Measurements from ENCODE around the gene TAAR6. TPM values are rescaled to one million over a fixed set of nuclear protein-coding genes. Genes with fewer than 3 reads are reported as not detected.

TAAR6 gene
- total RNA-seq, 1 experiment from 2014 or later: not detected

- H4K91ac ChIP-seq (ENCODE audit: insufficient read length, low read depth, low read length): no peak within 1 kb of the TSS
- H2AK5ac ChIP-seq (ENCODE audit: insufficient read length, low read length): no peak within 1 kb of the TSS
- H3K27ac ChIP-seq (ENCODE audit: insufficient read length, low read depth, low read length): no peak within 1 kb of the TSS
- no CpG with 5 or more reads among the region's 5 CpGs for WGBS (ENCODE audit: extremely low coverage, insufficient read length, low lambda C conversion rate)
- no peaks in the 10 kb centered on the region for H3K27me3 ChIP-seq (ENCODE audit: insufficient read depth, low read length)
- no peaks in the 10 kb centered on the region for H3K23me2 ChIP-seq (ENCODE audit: insufficient read length, low read depth, low read length, poor library complexity, severe bottlenecking)
- no peak within 1 kb of the TSS for H3T11ph ChIP-seq (ENCODE audit: low read length)
- no peak within 1 kb of the TSS for H3K4ac ChIP-seq (ENCODE audit: low read depth, low read length)
- no peak within 1 kb of the TSS for H3K18ac ChIP-seq (ENCODE audit: insufficient read length, low read depth, low read length)
- no peaks in the 10 kb centered on the region for H3K79me2 ChIP-seq (ENCODE audit: insufficient read depth, low read length)
- no peak within 1 kb of the TSS for H3K4me2 ChIP-seq (ENCODE audit: insufficient read depth, insufficient read length, low read length)
- no peak for TF ChIP-seq CTCF (conservative IDR thresholded peaks at IDR 0.05)
- DNase-seq: no peak
- no peak within 1 kb of the TSS for H3K23ac ChIP-seq (ENCODE audit: insufficient read length, low read depth, low read length)
- no peaks in the 10 kb centered on the region for H3K9me3 Mint-ChIP-seq
- H3K4me3 Mint-ChIP-seq: no peak within 1 kb of the TSS
- no peaks in the 10 kb centered on the region for H3K79me1 ChIP-seq (ENCODE audit: insufficient read depth, low read depth, low read length, poor library complexity, severe bottlenecking)
- H3K4me1 ChIP-seq (ENCODE audit: insufficient read depth, low read length): no peaks in the 10 kb centered on the region
- no peak within 1 kb of the TSS for H2BK20ac ChIP-seq (ENCODE audit: low read depth, low read length, poor library complexity, severe bottlenecking)
- no peak within 1 kb of the TSS for H2BK120ac ChIP-seq (ENCODE audit: low read depth, low read length, poor library complexity, severe bottlenecking)
- no peak within 1 kb of the TSS for H2BK5ac ChIP-seq (ENCODE audit: insufficient read length, low read length)
- no peak within 1 kb of the TSS for H3K56ac ChIP-seq (ENCODE audit: insufficient read length, low read depth, low read length)
- no peak within 1 kb of the TSS for H3K9ac ChIP-seq (ENCODE audit: extremely low read depth, insufficient read length, low read length)
- H3K27me3 Mint-ChIP-seq (ENCODE audit: low read depth): peaks cover 2% of the 10 kb centered on the region; the same call in 1 of the 2 replicates
- no peak within 1 kb of the TSS for H2BK15ac ChIP-seq (ENCODE audit: low read depth, low read length)
- no peak within 1 kb of the TSS for H3K14ac ChIP-seq (ENCODE audit: insufficient read depth, low read length)
- H3K27ac Mint-ChIP-seq: 0 out of 7 replicates have a peak within 1 kb of the TSS, but pooled peaks of 1 of the 3 experiments have one; percentile 24
- H4K8ac ChIP-seq (replicated peaks; ENCODE audit: insufficient read length, low read depth, low read length): no peak within 1 kb of the TSS
- no peaks in the 10 kb centered on the region for H4K20me1 ChIP-seq (ENCODE audit: control insufficient read depth, insufficient read depth, insufficient read length)
- H2BK12ac ChIP-seq (ENCODE audit: insufficient read length, low read depth, low read length): no peak within 1 kb of the TSS
- no peaks in the 10 kb centered on the region for H3K9me3 ChIP-seq (ENCODE audit: control insufficient read depth, low read depth, low read length)
- no peak within 1 kb of the TSS for H2AFZ ChIP-seq (ENCODE audit: low read length)
- no peaks in the 10 kb centered on the region for H3K4me1 Mint-ChIP-seq
- H3K36me3 Mint-ChIP-seq (ENCODE audit: insufficient read depth in 1 of 3, low read depth in 3 of 3): no peaks in the 10 kb centered on the region
- H4K5ac ChIP-seq (ENCODE audit: insufficient read length, low read depth, low read length): no peak within 1 kb of the TSS
These were observed 19.3 kb downstream of the TAAR6 start, which contains the start of gene TAAR5 for GRCh38 chr6:132589454-132589853. Gene TAAR5, minus strand, starts transcription at chr6:132589741. Its CDS starts 55 bp downstream, at chr6:132589686.

Measured in H9 (cell line).